HepG2 (cell line): ENCODE measurements around the gene EIF5A. TPM values are rescaled to one million over a fixed set of nuclear protein-coding genes. Genes with fewer than 3 reads are reported as not detected.
A peak's percentile ranks its signal among the peaks of the same experiment; 100 is the strongest.

ENCODE experiments used
- FOXO4 ChIP-seq: sonication (generic); formaldehyde crosslinking; conservative IDR thresholded peaks from 2 replicates; pipeline ENCODE4 v1.8.1; 2023; ENCODE audit warnings: missing genetic modification reagents
- HOXD1 ChIP-seq: sonication (generic); formaldehyde crosslinking; IDR thresholded peaks from 2 replicates; pipeline ENCODE4 v1.5.0; 2020; ENCODE audit warnings: missing genetic modification reagents
- MXD4 ChIP-seq: IDR thresholded peaks from 2 replicates; pipeline ENCODE4 v1.6.1; 2016; ENCODE audit warnings: mild to moderate bottlenecking, missing biosample characterization, missing genetic modification reagents
- MYC ChIP-seq: sonication (generic); formaldehyde crosslinking; IDR thresholded peaks from 2 replicates; pipeline ENCODE4 v1.9.0; 2021; ENCODE audit warnings: missing genetic modification reagents, borderline replicate concordance
- NFIB ChIP-seq: sonication (generic); formaldehyde crosslinking; IDR thresholded peaks from 2 replicates; pipeline ENCODE4 v1.9.0; 2021; ENCODE audit warnings: missing genetic modification reagents, mild to moderate bottlenecking, borderline replicate concordance
- PBX3 ChIP-seq: sonication (generic); formaldehyde crosslinking; IDR thresholded peaks from 2 replicates; pipeline ENCODE4 v1.8.1; 2023; ENCODE audit warnings: missing genetic modification reagents, inconsistent platforms, borderline replicate concordance
- POGZ ChIP-seq: sonication (generic); formaldehyde crosslinking; IDR thresholded peaks from 2 replicates; pipeline ENCODE4 v1.4.0; 2020; ENCODE audit warnings: mild to moderate bottlenecking, missing genetic modification reagents
- REL ChIP-seq: sonication (generic); formaldehyde crosslinking; conservative IDR thresholded peaks from 2 replicates; pipeline ENCODE4 v1.8.0; 2022; ENCODE audit warnings: mild to moderate bottlenecking, missing genetic modification reagents, moderate library complexity
- ZFP90 ChIP-seq: sonication (generic); formaldehyde crosslinking; IDR thresholded peaks from 2 replicates; pipeline ENCODE4 v1.8.0; 2022; ENCODE audit warnings: missing genetic modification reagents, mild to moderate bottlenecking, inconsistent platforms, borderline replicate concordance
- ZNF605 ChIP-seq: sonication (generic); formaldehyde crosslinking; IDR thresholded peaks from 2 replicates; pipeline ENCODE4 v1.8.0; 2022; ENCODE audit warnings: mild to moderate bottlenecking, missing genetic modification reagents
- ZNF724P ChIP-seq: sonication (generic); formaldehyde crosslinking; IDR thresholded peaks from 2 replicates; pipeline ENCODE4 v1.8.0; 2022; ENCODE audit warnings: missing genetic modification reagents, borderline replicate concordance
- ZSCAN30 ChIP-seq: sonication (generic); formaldehyde crosslinking; IDR thresholded peaks from 2 replicates; pipeline ENCODE4 v1.5.0; 2020; ENCODE audit warnings: mild to moderate bottlenecking, missing genetic modification reagents
- ZXDC ChIP-seq: sonication (generic); formaldehyde crosslinking; IDR thresholded peaks from 2 replicates; pipeline ENCODE4 v1.5.0; 2020; ENCODE audit warnings: mild to moderate bottlenecking, missing genetic modification reagents
- polyA plus RNA-seq, 8 experiments: library from polyadenylated mRNA; depleted of rRNA in 3 of 8; stranded (reverse) in 7 of 8; unstranded in 1 of 8; fragments of >200 nt; fragmentation: Illumina TruSeq in 4 of 8; extraction: Trizol in 4 of 8; gene quantifications; 2 replicates each; pipeline versions ENCODE4 v1.2.1 to v1.2.3, GENCODE V29; 2011 to 2016; ENCODE audit warnings: low read depth in 4 of 8, missing spikeins in 1 of 8, mixed read lengths in 1 of 8; ENCODE audit not compliant: insufficient read depth in 1 of 8
- total RNA-seq, 5 experiments: library from RNA; depleted of rRNA; stranded (reverse); fragments of >200 nt; fragmentation: Illumina TruSeq; extraction: Trizol; gene quantifications; 2 replicates each; pipeline ENCODE4 v1.2.3, GENCODE V29; 2016; ENCODE audit warnings: low read depth in 1 of 5
- TF ChIP-seq, protein P1 (sequence below): sonication (generic); formaldehyde crosslinking; IDR thresholded peaks from 2 replicates; pipeline ENCODE4 v1.8.0; 2022; ENCODE audit warnings: missing genetic modification reagents, low read depth, mild to moderate bottlenecking, borderline replicate concordance
- TF ChIP-seq, protein P2 (sequence below): sonication (generic); formaldehyde crosslinking; IDR thresholded peaks from 2 replicates; pipeline ENCODE4 v1.4.0; 2020; ENCODE audit warnings: missing genetic modification reagents

Gene EIF5A
- total and polyA plus RNA-seq, 2 of the 13 experiments (the other 11 are each of a cell fraction or from before 2014, with no cell fraction given), result 319 to 337 TPM

- no peak for TF ChIP-seq FOXO4 (CRISPR knock-in tag)
- no peak for TF ChIP-seq ZSCAN30
- TF ChIP-seq POGZ (CRISPR knock-in tag), result no peak
- no peak for TF ChIP-seq ZNF724P (CRISPR knock-in tag)
- TF ChIP-seq, protein P1, sequence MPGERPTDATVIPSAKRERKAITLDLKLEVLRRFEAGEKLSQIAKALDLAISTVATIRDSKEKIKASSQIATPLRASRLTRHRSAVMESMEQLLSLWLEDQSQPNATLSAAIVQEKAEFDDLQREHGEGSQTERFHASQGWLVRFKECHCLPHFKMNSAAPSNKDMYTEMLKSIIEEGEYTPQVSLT (CRISPR knock-in tag), result no peak
- no peak for TF ChIP-seq NFIB (CRISPR knock-in tag)
- no peak for TF ChIP-seq MYC (CRISPR knock-in tag)
- TF ChIP-seq HOXD1, result no peak
- TF ChIP-seq PBX3 (CRISPR knock-in tag), result no peak
- no peak for TF ChIP-seq REL (CRISPR knock-in tag)
- TF ChIP-seq, protein P2, sequence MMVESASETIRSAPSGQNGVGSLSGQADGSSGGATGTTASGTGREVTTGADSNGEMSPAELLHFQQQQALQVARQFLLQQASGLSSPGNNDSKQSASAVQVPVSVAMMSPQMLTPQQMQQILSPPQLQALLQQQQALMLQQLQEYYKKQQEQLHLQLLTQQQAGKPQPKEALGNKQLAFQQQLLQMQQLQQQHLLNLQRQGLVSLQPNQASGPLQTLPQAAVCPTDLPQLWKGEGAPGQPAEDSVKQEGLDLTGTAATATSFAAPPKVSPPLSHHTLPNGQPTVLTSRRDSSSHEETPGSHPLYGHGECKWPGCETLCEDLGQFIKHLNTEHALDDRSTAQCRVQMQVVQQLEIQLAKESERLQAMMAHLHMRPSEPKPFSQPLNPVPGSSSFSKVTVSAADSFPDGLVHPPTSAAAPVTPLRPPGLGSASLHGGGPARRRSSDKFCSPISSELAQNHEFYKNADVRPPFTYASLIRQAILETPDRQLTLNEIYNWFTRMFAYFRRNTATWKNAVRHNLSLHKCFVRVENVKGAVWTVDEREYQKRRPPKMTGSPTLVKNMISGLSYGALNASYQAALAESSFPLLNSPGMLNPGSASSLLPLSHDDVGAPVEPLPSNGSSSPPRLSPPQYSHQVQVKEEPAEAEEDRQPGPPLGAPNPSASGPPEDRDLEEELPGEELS, result no peak
- TF ChIP-seq ZFP90 (CRISPR knock-in tag), result 0 out of 2 replicates have a peak, but pooled peaks have one; percentile 2
- TF ChIP-seq ZXDC (CRISPR knock-in tag), result no peak
- peak; percentile 45; the same call in 1 of the 2 replicates for TF ChIP-seq ZNF605 (CRISPR knock-in tag)
- no peak for TF ChIP-seq MXD4 (CRISPR knock-in tag)
- TF ChIP-seq, all 625 proteins: peak for 26
Observed at GRCh38 chr17:7329997-7330637, 22.7 kb downstream of the EIF5A start (continued).
